Spleen (tissue), 11 donors: ENCODE results near the gene LMO4. TPM values are rescaled to one million over a fixed set of nuclear protein-coding genes. Genes with fewer than 3 reads are reported as not detected.

Source experiments
- DNase-seq: peaks from one replicate; pipeline ENCODE4 v3.0.0-alpha.2; 2020
- H3K27ac ChIP-seq, 8 donors: fragments of 200-600 bp; sonication (generic) in 7 of 8; 1 replicate in 4 of 8; 2 replicates in 4 of 8; pipeline versions ENCODE4 v1.5.0 to v1.8.0; 2016 to 2021; ENCODE audit warnings: inconsistent platforms in 4 of 8, mild to moderate bottlenecking in 4 of 8, moderate library complexity in 1 of 8
- H3K27me3 ChIP-seq, 7 donors: fragments of 200-600 bp; sonication (generic) in 6 of 7; replicated peaks in 1 of 7; 1 replicate in 4 of 7; 2 replicates in 3 of 7; pipeline versions ENCODE4 v1.5.0 to v1.8.0; 2016 to 2021; ENCODE audit warnings: inconsistent platforms in 3 of 7, mild to moderate bottlenecking in 1 of 7
- H3K36me3 ChIP-seq, 6 donors: fragments of 200-600 bp; sonication (generic) in 5 of 6; 1 replicate in 4 of 6; 2 replicates in 2 of 6; pipeline versions ENCODE4 v1.5.0 to v1.8.0; 2016 to 2021; ENCODE audit warnings: inconsistent platforms in 2 of 6
- H3K4me1 ChIP-seq, 6 donors: fragments of 200-600 bp; sonication (generic) in 5 of 6; 1 replicate in 3 of 6; 2 replicates in 3 of 6; pipeline versions ENCODE4 v1.5.0 to v1.8.0; 2016 to 2021; ENCODE audit warnings: inconsistent platforms in 3 of 6
- H3K4me3 ChIP-seq, 8 donors: fragments of 200-600 bp; sonication (generic) in 7 of 8; 1 replicate in 4 of 8; 2 replicates in 4 of 8; pipeline versions ENCODE4 v1.5.0 to v1.8.0; 2016 to 2021; ENCODE audit warnings: inconsistent platforms in 4 of 8, mild to moderate bottlenecking in 4 of 8, moderate library complexity in 2 of 8
- H3K9me3 ChIP-seq, 8 donors: fragments of 200-600 bp; sonication (generic) in 7 of 8; 1 replicate in 4 of 8; 2 replicates in 4 of 8; pipeline versions ENCODE4 v1.5.0 to v1.8.0; 2016 to 2021; ENCODE audit warnings: inconsistent platforms in 4 of 8
- CTCF ChIP-seq, 11 experiments: fragments of 200-600 bp in 7 of 11; fragments of 450-650 bp in 4 of 11; sonication (generic) in 4 of 11; IDR thresholded peaks in 8 of 11; conservative IDR thresholded peaks in 3 of 11; 1 replicate in 7 of 11; 2 replicates in 4 of 11; pipeline versions ENCODE4 v1.4.0 to v1.8.0; 2016 to 2021; ENCODE audit warnings: antibody characterized with exemption in 11 of 11, inconsistent platforms in 4 of 11, mild to moderate bottlenecking in 1 of 11
- POLR2A ChIP-seq, 3 donors: fragments of 450-650 bp; IDR thresholded peaks; one replicate each; pipeline ENCODE4 v1.5.1; 2017; ENCODE audit warnings: antibody characterized with exemption in 3 of 3, mild to moderate bottlenecking in 1 of 3
- POLR2AphosphoS5 ChIP-seq, 3 donors: sonication (generic); formaldehyde crosslinking; IDR thresholded peaks; one replicate each; pipeline ENCODE4 v1.5.1; 2017; ENCODE audit warnings: antibody characterized with exemption in 3 of 3
- WGBS, 5 donors: extraction: QIAGEN DNeasy Blood & Tissue Kit in 3 of 5; methylation state at CpG; one replicate each; pipeline versions ENCODE4 v1.1.5 to v1.1.7; 2013 to 2018; 5-methylcytosine and 5-hydroxymethylcytosine counted together
- intact Hi-C: fragments of 100-400 bp; cut with DNase I; formaldehyde crosslinking; loops from one replicate; pipeline ENCODE4 v1.15.0; 2023; ENCODE audit warnings: low total_unique reads
- polyA plus RNA-seq, 3 donors: library from polyadenylated mRNA; stranded (reverse); fragments of 200-250 nt; gene quantifications; one replicate each; pipeline ENCODE4 v1.2.1, GENCODE V29; 2013
- total RNA-seq, 7 donors: library from RNA; depleted of rRNA in 3 of 7; stranded (reverse); fragments of >200 nt in 3 of 7; fragmentation: NEBNext Ultra II Directional in 4 of 7; extraction: Animal tissue kit (Norgen Biotek cat#: 25700) in 4 of 7; gene quantifications; one replicate each; pipeline versions ENCODE4 v1.1.0 to v1.2.1, GENCODE V29; 2016 to 2021
- donor health status: healthy with polysubstance abuse.
- donor health status: DM: no; HTN: no; CAD: no; lungs with moderate emphysema.
- donor health status: DM: no; HTN: no; CAD: no.
- donor health status: Bipolar disorder and iron deficiency.
- donor health status: healthy.
- donor health status: DM: no; HTN: no; CAD: no.
- donor health status: DM: yes; HTN: yes; CAD: no.

LMO4 gene
- total and polyA plus RNA-seq, 10 donors, result 31.2 to 63.8 (median 45.9) TPM

GRCh38 chr1:87370544-87370943, 41.9 kb downstream of the LMO4 start:
- Histone ChIP-seq H3K36me3 (no peaks in the 10 kb centered on the region), H3K4me1 (no peaks in the 10 kb centered on the region), H3K27ac (no peak overlapping the region), H3K4me3 (no peak overlapping the region), H3K27me3 (no peaks in the 10 kb centered on the region), H3K9me3 (peaks cover 0 to 7% (median 0%) of the 10 kb centered on the region in 8 donors)
- 66 to 85% (median 71%) methylated on average over 5 of the region's 5 CpGs for WGBS, 5 donors
- no peak for DNase-seq
- intact Hi-C loops, result no loop called here
- no peak for TF ChIP-seq CTCF (IDR thresholded peaks at IDR 0.05 in 8 of 11, conservative IDR thresholded peaks at IDR 0.05 in 3 of 11)
- TF ChIP-seq POLR2AphosphoS5 (IDR thresholded peaks at IDR 0.05), result no peak
- no peak for TF ChIP-seq POLR2A (IDR thresholded peaks at IDR 0.05)

- Histone ChIP-seq H3K4me1 (no peaks in the 10 kb centered on the region), H3K27ac (no peak overlapping the region), H3K27me3 (no peaks in the 10 kb centered on the region), H3K4me3 (no peak overlapping the region), H3K9me3 (peaks cover 0 to 37% (median 22%) of the 10 kb centered on the region in 8 donors), H3K36me3 (no peaks in the 10 kb centered on the region)
- TF ChIP-seq POLR2AphosphoS5 (IDR thresholded peaks at IDR 0.05) (no peak), POLR2A (IDR thresholded peaks at IDR 0.05) (no peak), CTCF (IDR thresholded peaks at IDR 0.05 in 8 of 11, conservative IDR thresholded peaks at IDR 0.05 in 3 of 11) (no peak)
- DNase-seq, result no peak
- intact Hi-C loops, result no loop called here
These were observed 50.6 kb downstream of the LMO4 start for GRCh38 chr1:87379306-87379705.

GRCh38 chr1:87386217-87386790, 57.6 kb downstream of the LMO4 start:
- Histone ChIP-seq H3K27me3 (no peaks in the 10 kb centered on the region), H3K36me3 (no peaks in the 10 kb centered on the region), H3K9me3 (peaks cover 0 to 3% (median 0%) of the 10 kb centered on the region in 8 donors), H3K4me1 (no peaks in the 10 kb centered on the region), H3K27ac (peak overlapping the region in 3 of 8 donors; percentile 6 to 30 (median 9)), H3K4me3 (no peak overlapping the region)
- no peak for DNase-seq
- intact Hi-C loops, result no loop called here
- no peak for TF ChIP-seq POLR2A (IDR thresholded peaks at IDR 0.05)
- no peak for TF ChIP-seq CTCF (IDR thresholded peaks at IDR 0.05 in 8 of 11, conservative IDR thresholded peaks at IDR 0.05 in 3 of 11)
- TF ChIP-seq POLR2AphosphoS5 (IDR thresholded peaks at IDR 0.05), result no peak
- 76 to 86% (median 81%) methylated on average over 5 of the region's 5 CpGs for WGBS, 5 donors

GRCh38 chr1:87388411-87388810, 59.7 kb downstream of the LMO4 start:
- no peak for DNase-seq
- intact Hi-C loops, result no loop called here
- TF ChIP-seq POLR2AphosphoS5 (IDR thresholded peaks at IDR 0.05) (no peak), CTCF (IDR thresholded peaks at IDR 0.05 in 8 of 11, conservative IDR thresholded peaks at IDR 0.05 in 3 of 11) (no peak), POLR2A (IDR thresholded peaks at IDR 0.05) (no peak)
- Histone ChIP-seq H3K36me3 (no peaks in the 10 kb centered on the region), H3K4me1 (peaks cover 0 to 10% (median 3%) of the 10 kb centered on the region in 6 donors), H3K27ac (peak overlapping the region in 2 of 8 donors; percentile 21 to 37), H3K9me3 (peaks cover 0 to 3% (median 0%) of the 10 kb centered on the region in 8 donors), H3K27me3 (no peaks in the 10 kb centered on the region), H3K4me3 (no peak overlapping the region)
